Tibial nerve (tissue), 4 donors: ENCODE results near the gene GPR37L1.

Experiments
- EP300 ChIP-seq, 2 donors: sonication (generic); formaldehyde crosslinking; IDR thresholded peaks; one replicate each; pipeline ENCODE4 v1.6.1; 2017; ENCODE audit warnings: antibody characterized with exemption in 2 of 2, mild to moderate bottlenecking in 1 of 2
- POLR2A ChIP-seq, 2 donors: fragments of 450-650 bp; IDR thresholded peaks; one replicate each; pipeline ENCODE4 v1.6.1; 2017; ENCODE audit warnings: antibody characterized with exemption in 2 of 2, mild to moderate bottlenecking in 2 of 2, moderate library complexity in 2 of 2
- TF ChIP-seq, protein P1 (sequence below), 5 experiments: fragments of 200-600 bp in 3 of 5; fragments of 450-650 bp in 2 of 5; sonication (generic) in 3 of 5; IDR thresholded peaks; one replicate each; pipeline ENCODE4 v1.5.1; 2016 to 2019; ENCODE audit warnings: antibody characterized with exemption in 5 of 5, mild to moderate bottlenecking in 3 of 5, moderate library complexity in 2 of 5

GRCh38 chr1:202162047-202162417 is 39.3 kb downstream of the GPR37L1 start:
- TF ChIP-seq POLR2A (IDR thresholded peaks at IDR 0.05) = no peak
- TF ChIP-seq, protein P1, sequence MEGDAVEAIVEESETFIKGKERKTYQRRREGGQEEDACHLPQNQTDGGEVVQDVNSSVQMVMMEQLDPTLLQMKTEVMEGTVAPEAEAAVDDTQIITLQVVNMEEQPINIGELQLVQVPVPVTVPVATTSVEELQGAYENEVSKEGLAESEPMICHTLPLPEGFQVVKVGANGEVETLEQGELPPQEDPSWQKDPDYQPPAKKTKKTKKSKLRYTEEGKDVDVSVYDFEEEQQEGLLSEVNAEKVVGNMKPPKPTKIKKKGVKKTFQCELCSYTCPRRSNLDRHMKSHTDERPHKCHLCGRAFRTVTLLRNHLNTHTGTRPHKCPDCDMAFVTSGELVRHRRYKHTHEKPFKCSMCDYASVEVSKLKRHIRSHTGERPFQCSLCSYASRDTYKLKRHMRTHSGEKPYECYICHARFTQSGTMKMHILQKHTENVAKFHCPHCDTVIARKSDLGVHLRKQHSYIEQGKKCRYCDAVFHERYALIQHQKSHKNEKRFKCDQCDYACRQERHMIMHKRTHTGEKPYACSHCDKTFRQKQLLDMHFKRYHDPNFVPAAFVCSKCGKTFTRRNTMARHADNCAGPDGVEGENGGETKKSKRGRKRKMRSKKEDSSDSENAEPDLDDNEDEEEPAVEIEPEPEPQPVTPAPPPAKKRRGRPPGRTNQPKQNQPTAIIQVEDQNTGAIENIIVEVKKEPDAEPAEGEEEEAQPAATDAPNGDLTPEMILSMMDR (IDR thresholded peaks at IDR 0.05) = no peak
- no peak for TF ChIP-seq EP300 (IDR thresholded peaks at IDR 0.05)
